Loucy (cell line): ENCODE data around the gene ADARB2.

ENCODE experiments used
- H2AFZ ChIP-seq: fragments of 200-600 bp; sonication (generic); 2 replicates; pipeline ENCODE4 v1.6.0; 2016; ENCODE audit warnings: antibody characterized with exemption, mild to moderate bottlenecking, low read length, moderate library complexity
- H3F3A ChIP-seq: fragments of 200-600 bp; 2 replicates; pipeline ENCODE4 v1.6.0; 2016; ENCODE audit warnings: antibody characterized with exemption, low read depth, mild to moderate bottlenecking
- H3K27me3 ChIP-seq: fragments of 200-600 bp; sonication (generic); 2 replicates; pipeline ENCODE4 v1.6.1; 2014; ENCODE audit warnings: low read length, mild to moderate bottlenecking; ENCODE audit not compliant: insufficient read depth, poor library complexity, severe bottlenecking
- H3K36me3 ChIP-seq: fragments of 200-600 bp; sonication (generic); 2 replicates; pipeline ENCODE4 v1.6.1; 2016; ENCODE audit warnings: low read length; ENCODE audit not compliant: insufficient read depth
- H3K4me1 ChIP-seq: fragments of 200-600 bp; sonication (generic); 2 replicates; pipeline ENCODE4 v1.5.1; 2014; ENCODE audit warnings: low read length, mild to moderate bottlenecking; ENCODE audit not compliant: insufficient read depth, poor library complexity, severe bottlenecking
- H3K4me2 ChIP-seq: fragments of 200-600 bp; sonication (generic); 2 replicates; pipeline ENCODE4 v1.6.0; 2014; ENCODE audit warnings: antibody characterized with exemption, low read length, low read depth, mild to moderate bottlenecking; ENCODE audit not compliant: poor library complexity, severe bottlenecking
- H3K4me3 ChIP-seq: fragments of 200-600 bp; sonication (generic); 2 replicates; pipeline ENCODE4 v1.5.1; 2014; ENCODE audit warnings: low read length, mild to moderate bottlenecking, mixed read lengths; ENCODE audit not compliant: poor library complexity, severe bottlenecking
- H3K79me2 ChIP-seq: fragments of 200-600 bp; sonication (generic); 2 replicates; pipeline ENCODE4 v1.6.1; 2014; ENCODE audit warnings: low read length; ENCODE audit not compliant: insufficient read depth
- H3K9ac ChIP-seq: fragments of 200-600 bp; sonication (generic); 2 replicates; pipeline ENCODE4 v1.6.0; 2014; ENCODE audit warnings: mild to moderate bottlenecking, low read depth, low read length, moderate library complexity; ENCODE audit not compliant: poor library complexity, severe bottlenecking
- H3K9me2 ChIP-seq: fragments of 200-600 bp; sonication (generic); replicated peaks from 2 replicates; pipeline ENCODE4 v1.6.1; 2016; ENCODE audit warnings: low read depth, low read length, mixed read lengths
- H3K9me3 ChIP-seq: fragments of 200-600 bp; sonication (generic); 2 replicates; pipeline ENCODE4 v1.6.1; 2014; ENCODE audit warnings: mild to moderate bottlenecking, antibody characterized with exemption, low read length, low read depth; ENCODE audit not compliant: insufficient read depth
- H4K20me1 ChIP-seq: fragments of 200-600 bp; sonication (generic); 2 replicates; pipeline ENCODE4 v1.6.0; 2014; ENCODE audit warnings: antibody characterized with exemption, low read length, mild to moderate bottlenecking; ENCODE audit not compliant: insufficient read depth, poor library complexity, severe bottlenecking
- EZH2phosphoT487 ChIP-seq: fragments of 200-600 bp; IDR thresholded peaks from 2 replicates; pipeline ENCODE4 v1.6.1; 2018; ENCODE audit warnings: antibody characterized with exemption, mild to moderate bottlenecking, moderate library complexity, borderline replicate concordance
- TF ChIP-seq, protein P1 (sequence below): fragments of 200-600 bp; sonication (generic); conservative IDR thresholded peaks from 2 replicates; pipeline ENCODE4 v1.5.1; 2014; ENCODE audit warnings: mild to moderate bottlenecking, antibody characterized with exemption, low read length

Gene ADARB2

GRCh38 chr10:1540144-1540543 is 197.2 kb downstream of the ADARB2 start:
- no peak overlapping the region for H3K9ac ChIP-seq
- no peaks in the 10 kb centered on the region for H4K20me1 ChIP-seq
- H3F3A ChIP-seq, result no peaks in the 10 kb centered on the region
- H3K4me3 ChIP-seq, result no peak overlapping the region
- H3K9me2 ChIP-seq, result no peaks in the 10 kb centered on the region
- TF ChIP-seq EZH2phosphoT487, result no peak
- TF ChIP-seq, protein P1, sequence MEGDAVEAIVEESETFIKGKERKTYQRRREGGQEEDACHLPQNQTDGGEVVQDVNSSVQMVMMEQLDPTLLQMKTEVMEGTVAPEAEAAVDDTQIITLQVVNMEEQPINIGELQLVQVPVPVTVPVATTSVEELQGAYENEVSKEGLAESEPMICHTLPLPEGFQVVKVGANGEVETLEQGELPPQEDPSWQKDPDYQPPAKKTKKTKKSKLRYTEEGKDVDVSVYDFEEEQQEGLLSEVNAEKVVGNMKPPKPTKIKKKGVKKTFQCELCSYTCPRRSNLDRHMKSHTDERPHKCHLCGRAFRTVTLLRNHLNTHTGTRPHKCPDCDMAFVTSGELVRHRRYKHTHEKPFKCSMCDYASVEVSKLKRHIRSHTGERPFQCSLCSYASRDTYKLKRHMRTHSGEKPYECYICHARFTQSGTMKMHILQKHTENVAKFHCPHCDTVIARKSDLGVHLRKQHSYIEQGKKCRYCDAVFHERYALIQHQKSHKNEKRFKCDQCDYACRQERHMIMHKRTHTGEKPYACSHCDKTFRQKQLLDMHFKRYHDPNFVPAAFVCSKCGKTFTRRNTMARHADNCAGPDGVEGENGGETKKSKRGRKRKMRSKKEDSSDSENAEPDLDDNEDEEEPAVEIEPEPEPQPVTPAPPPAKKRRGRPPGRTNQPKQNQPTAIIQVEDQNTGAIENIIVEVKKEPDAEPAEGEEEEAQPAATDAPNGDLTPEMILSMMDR, result no peak
- H3K4me2 ChIP-seq, result no peak overlapping the region
- H3K9me3 ChIP-seq, result no peaks in the 10 kb centered on the region
- H3K79me2 ChIP-seq, result no peaks in the 10 kb centered on the region
- no peaks in the 10 kb centered on the region for H3K36me3 ChIP-seq
- no peak overlapping the region for H2AFZ ChIP-seq
- H3K27me3 ChIP-seq, result no peaks in the 10 kb centered on the region
- no peaks in the 10 kb centered on the region for H3K4me1 ChIP-seq

DNA sequence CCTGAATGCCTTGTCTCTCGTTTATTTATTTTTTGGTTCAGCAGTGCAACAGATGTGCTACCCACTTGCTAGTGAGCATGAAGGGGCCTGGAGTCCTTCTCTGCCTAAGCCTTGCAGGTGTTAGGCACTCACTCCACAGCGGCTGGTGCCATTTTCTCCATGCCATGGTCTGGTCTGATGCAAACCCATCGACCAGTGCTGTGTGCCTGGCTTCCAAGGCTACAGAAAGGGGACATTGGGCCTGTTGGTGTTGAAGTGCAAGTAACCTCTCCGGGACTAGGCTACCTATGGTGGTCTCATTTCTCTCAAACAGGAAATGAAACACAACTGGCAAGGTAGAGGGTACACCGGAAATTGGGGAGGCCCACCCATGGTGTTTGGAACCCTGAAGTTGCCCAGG is 198.1 kb downstream of the ADARB2 start:
- Histone ChIP-seq H3K9me3 (no peaks in the 10 kb centered on the region), H2AFZ (no peak overlapping the region), H3K9me2 (no peaks in the 10 kb centered on the region), H3F3A (no peaks in the 10 kb centered on the region), H3K27me3 (no peaks in the 10 kb centered on the region), H3K9ac (no peak overlapping the region), H3K79me2 (no peaks in the 10 kb centered on the region), H3K4me2 (no peak overlapping the region), H3K4me1 (no peaks in the 10 kb centered on the region), H3K4me3 (no peak overlapping the region), H3K36me3 (no peaks in the 10 kb centered on the region), H4K20me1 (no peaks in the 10 kb centered on the region)
- TF ChIP-seq EZH2phosphoT487, result no peak
- TF ChIP-seq, protein P1, result no peak

DNA sequence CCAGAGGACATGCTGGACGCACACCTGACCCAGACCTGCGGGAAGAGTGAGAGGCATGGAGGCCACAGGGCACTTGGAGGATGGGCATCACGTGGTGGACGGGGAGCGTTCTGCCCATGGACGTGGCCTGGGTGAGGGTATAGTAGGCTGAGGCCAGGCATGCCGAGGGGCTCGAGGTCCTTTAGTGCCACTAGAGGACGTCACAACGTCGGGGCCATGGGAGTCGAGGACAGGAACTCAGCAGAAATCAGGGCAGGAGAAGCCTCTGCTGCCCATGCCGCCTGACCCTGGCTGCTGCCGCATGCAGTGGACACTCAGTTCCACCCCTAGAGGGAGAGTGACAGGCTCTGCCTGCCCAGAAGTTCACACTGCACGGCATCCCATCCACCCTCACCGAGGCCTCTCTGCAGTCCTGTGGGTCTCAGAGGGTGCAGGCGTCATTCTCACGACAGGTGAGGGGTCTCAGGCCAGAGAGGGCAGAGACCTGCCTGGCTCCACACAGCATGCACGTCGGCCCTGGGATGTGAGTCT is 198.7 kb downstream of the ADARB2 start:
- Histone ChIP-seq H3K9me3 (no peaks in the 10 kb centered on the region), H2AFZ (no peak overlapping the region), H3K27me3 (no peaks in the 10 kb centered on the region), H3K4me3 (no peak overlapping the region), H3K4me1 (no peaks in the 10 kb centered on the region), H3K9me2 (no peaks in the 10 kb centered on the region), H3K36me3 (no peaks in the 10 kb centered on the region), H3K9ac (no peak overlapping the region), H4K20me1 (no peaks in the 10 kb centered on the region), H3F3A (no peaks in the 10 kb centered on the region), H3K4me2 (no peak overlapping the region), H3K79me2 (no peaks in the 10 kb centered on the region)
- no peak for TF ChIP-seq EZH2phosphoT487
- TF ChIP-seq, protein P1, result no peak
